Tibial nerve (tissue), 4 donors: ENCODE results near the gene C1QL2.

Experiments
- CTCF ChIP-seq, 5 experiments: fragments of 200-600 bp in 3 of 5; fragments of 450-650 bp in 2 of 5; sonication (generic) in 3 of 5; IDR thresholded peaks; one replicate each; pipeline ENCODE4 v1.5.1; 2016 to 2019; ENCODE audit warnings: antibody characterized with exemption in 5 of 5, mild to moderate bottlenecking in 3 of 5, moderate library complexity in 2 of 5
- EP300 ChIP-seq, 2 donors: sonication (generic); formaldehyde crosslinking; IDR thresholded peaks; one replicate each; pipeline ENCODE4 v1.6.1; 2017; ENCODE audit warnings: antibody characterized with exemption in 2 of 2, mild to moderate bottlenecking in 1 of 2
- POLR2A ChIP-seq, 2 donors: fragments of 450-650 bp; IDR thresholded peaks; one replicate each; pipeline ENCODE4 v1.6.1; 2017; ENCODE audit warnings: antibody characterized with exemption in 2 of 2, mild to moderate bottlenecking in 2 of 2, moderate library complexity in 2 of 2

GRCh38 chr2:119202610-119203310, 44.2 kb upstream of the C1QL2 start:
- TF ChIP-seq CTCF (IDR thresholded peaks at IDR 0.05), result no peak
- TF ChIP-seq POLR2A (IDR thresholded peaks at IDR 0.05), result no peak
- no peak for TF ChIP-seq EP300 (IDR thresholded peaks at IDR 0.05)
